Activated CD8-positive, alpha-beta memory T cell treated with anti-CD3 and anti-CD28 coated beads for 1 hour (primary cell): ENCODE data around the gene ZSCAN5A.
A peak's percentile ranks its signal among the peaks of the same experiment; 100 is the strongest.
"Not testable (repeated sequence)": the region's sequence is repeated elsewhere in the genome, so short reads cannot be mapped to it uniquely, and the experiment has no call there.

Experiments
- DNase-seq, 2 donors: peaks; one replicate each; pipeline ENCODE4 v3.0.0-alpha.2; 2020; ENCODE audit warnings: low read depth in 1 of 2; ENCODE audit errors: extremely low read depth in 1 of 2

Gene ZSCAN5A

DNA sequence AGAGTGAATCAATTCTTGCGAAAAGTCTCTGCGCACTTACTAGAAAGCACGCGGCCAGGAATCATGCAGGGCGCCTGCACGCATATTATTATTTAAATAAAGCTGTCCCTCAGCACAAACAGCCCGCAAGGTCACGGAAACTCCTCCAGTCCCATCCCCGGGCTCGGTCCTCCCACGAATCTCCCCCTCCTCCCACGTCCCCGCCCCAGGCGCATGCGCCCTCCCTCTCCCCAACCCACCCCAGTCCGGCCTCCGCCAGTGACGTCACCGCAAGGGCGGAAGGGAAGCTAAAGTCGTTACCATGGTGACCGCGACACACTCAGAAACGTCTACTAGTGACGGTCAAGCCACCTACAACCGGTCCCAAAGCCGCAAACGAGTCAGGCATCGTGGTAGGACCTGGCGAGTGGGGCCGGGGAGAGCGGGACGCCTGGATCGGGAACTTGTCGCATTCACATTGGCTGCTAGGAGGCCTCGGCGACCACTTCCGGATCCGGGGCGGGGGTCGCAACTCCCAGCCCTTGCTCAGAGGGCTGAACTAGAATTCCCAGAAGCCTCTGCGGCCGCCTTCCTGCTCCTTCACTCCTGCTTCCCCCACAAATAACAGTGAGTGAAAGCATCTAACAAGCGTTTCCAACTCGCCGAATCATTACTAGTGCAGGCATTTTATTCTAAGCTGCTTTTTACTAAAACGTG is at the start of gene ZSCAN5A:
Gene ZSCAN5A, minus strand, starts transcription at position 459 of the 696 bp plus-strand sequence. CDS start 89,793 bp downstream, outside the sequence.
- DNase-seq = peak; percentile 93 to 98

DNA sequence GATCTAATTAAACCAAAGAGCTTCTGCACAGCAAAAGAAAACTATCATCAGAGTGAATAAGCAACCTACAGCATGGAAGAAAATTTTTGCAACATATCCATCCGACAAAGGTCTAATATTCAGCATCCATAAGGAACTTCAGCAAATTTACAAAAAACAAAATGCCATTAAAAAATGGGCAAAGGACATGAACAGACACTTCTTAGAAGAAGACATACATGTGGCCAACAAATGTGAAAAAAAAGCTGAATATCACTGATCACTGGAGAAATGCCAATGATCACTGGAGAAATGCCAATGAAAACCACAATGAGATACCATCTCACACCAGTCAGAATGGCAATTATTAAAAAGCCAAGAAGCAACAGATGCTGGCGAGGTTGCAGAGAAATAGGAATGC is 46.2 kb upstream of the ZSCAN5A start:
- DNase-seq = no peak

DNA sequence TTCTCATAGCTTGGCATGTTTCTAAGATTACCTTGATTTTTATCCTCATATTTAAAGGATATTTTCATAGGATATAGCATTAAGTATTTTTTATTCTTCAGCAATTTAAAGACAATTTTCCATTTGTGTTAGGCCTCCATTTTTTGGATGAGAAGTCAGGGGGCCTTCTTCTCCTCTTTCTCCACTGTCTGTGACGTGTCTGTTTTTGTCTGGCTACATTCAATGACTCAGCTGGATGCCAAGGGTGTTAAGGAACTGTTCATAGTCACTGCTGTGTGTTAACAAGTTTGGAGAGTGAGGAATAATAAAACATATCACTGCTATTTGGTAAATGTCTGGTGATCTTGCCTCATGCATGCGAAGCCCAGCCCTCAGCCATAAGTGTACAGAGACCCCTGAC is 42.3 kb upstream of the ZSCAN5A start:
- no peak for DNase-seq

- DNase-seq = no peak
These were observed 40.9 kb upstream of the ZSCAN5A start for GRCh38 chr19:56355517-56355916.

GRCh38 chr19:56351208-56351607 is 36.6 kb upstream of the ZSCAN5A start:
- no peak for DNase-seq

GRCh38 chr19:56350416-56351045 is 35.9 kb upstream of the ZSCAN5A start:
- peak in 1 of 2 donors; percentile 12 for DNase-seq

DNA sequence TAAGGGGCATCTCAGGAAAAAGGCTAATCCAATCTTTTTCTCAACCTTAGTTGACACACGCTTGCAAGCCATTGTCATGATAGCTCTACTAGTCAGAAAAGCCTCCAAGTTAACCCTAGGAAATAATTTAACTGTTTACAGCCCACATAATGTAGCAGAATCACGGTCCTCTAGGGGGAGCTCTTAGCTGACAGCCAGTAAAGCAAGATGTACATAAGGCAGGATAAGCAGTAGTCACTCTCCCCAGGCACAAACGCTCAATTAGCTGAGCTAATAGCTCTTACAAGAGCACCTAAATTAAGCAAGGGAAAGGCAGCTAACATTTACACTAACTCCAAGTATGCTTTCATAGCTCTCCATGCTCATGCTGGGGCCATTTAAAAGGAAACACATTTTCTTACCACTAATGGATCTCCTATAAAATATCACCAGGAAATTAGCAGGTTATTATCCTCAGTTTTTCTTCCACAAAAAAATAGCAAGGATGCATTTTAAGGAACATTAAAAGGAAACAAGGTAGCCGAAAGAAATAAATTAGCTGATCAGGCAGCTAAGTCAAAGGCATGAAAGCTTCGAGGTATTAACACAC is 33.7 kb upstream of the ZSCAN5A start:
- no peak for DNase-seq

DNA sequence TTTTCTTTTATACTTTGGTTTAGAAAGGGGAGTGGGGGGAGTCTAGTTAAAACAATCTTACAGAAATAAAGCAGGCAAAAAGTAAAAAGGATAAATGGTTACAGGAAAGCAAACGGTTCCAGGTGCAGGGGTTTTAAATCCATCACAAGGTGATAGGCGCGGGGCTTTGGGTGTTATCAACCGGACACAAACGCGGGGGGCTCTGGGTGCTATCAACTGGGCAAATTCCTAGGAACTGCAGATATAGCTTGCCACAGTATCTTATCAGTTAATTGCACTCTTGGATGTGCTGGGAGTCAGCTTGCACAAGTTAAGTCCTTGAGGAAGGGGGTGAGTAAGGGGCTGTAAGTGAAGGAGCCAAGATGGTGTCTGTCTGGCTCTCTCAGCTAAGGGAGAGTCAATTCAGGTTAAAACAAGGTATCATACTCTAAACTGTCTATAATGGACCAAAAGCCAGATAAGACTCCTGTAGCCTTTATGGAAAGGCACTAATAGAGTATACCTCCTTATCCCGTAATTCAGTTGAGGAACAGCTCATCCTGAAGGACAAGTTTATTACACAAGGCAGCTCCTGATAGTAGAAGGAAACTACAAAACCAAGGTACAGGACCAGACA is 32.6 kb upstream of the ZSCAN5A start:
- DNase-seq = no peak

DNA sequence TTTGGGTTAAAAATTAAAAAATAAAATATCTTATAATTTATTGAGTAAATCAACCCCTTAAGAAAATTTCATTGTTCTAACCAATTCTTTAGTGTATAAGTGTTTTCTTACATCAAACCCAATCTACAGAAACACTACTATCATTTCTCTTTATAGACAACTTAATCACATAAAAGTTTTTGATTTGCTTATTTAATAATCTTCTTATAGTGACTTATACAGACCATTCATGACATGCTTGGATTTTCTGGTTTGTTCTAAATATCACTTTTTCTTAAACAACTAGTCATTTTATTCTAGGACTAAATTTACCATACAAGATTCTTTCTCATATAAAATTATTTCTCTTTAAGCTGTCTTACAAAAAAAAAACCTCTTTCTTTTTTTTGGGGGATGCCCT is 27.3 kb upstream of the ZSCAN5A start:
- DNase-seq = no peak

DNA sequence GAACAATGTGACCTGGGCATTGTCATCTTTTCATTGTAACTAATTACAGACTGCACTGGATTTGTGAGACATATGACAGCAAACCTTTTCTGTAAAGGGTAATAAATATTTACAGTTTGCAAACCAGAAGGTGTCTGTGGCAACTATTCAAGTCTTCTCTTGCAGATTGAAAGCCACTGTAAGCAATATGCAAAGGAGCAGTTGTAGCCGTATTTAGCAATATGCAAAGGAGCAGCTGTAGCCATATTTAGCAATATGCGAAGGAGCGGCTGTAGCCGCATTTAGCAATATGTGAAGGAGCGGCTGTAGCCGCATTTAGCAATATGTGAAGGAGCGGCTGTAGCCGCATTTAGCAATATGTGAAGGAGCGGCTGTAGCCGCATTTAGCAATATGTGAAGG is 24.4 kb upstream of the ZSCAN5A start:
- DNase-seq = not testable (repeated sequence)

DNA sequence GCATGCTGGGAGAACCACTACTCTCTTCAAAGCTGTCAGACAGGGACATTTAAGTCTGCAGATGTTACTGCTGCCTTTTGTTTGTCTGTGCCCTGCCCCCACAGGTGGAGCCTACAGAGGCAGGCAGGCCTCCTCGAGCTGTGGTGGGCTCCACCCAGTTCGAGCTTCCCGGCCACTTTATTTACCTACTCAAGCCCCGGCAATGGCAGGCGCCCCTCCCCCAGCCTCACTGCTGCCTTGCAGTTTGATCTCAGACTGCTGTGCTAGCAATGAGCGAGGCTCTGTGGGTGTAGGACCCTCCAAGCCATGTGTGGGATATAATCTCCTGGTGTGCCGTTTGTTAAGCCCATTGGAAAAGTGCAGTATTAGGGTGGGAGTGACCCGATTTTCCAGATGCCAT is 22.4 kb upstream of the ZSCAN5A start:
- DNase-seq = not testable (repeated sequence)

GRCh38 chr19:56335371-56335770 is 20.7 kb upstream of the ZSCAN5A start:
- DNase-seq = not testable (repeated sequence)

DNA sequence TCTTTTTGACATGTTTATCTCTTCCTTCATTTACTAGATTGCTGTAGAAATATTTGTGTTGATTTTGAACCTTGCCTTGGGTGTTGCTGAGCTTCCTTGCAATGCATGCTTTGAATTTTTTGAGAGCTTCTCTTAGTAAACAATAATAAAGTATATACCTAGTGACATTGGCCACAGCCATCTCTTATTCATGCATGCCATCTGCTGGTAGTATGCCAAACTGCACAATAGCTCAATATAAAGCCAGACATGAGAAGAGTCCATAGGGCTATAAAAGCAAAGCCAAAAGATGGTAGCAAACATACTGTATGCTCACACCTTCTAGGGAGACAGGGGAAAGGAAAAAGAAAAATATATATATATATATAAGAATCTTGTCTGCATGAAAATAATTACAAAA is 18.9 kb upstream of the ZSCAN5A start:
- DNase-seq = no peak

DNA sequence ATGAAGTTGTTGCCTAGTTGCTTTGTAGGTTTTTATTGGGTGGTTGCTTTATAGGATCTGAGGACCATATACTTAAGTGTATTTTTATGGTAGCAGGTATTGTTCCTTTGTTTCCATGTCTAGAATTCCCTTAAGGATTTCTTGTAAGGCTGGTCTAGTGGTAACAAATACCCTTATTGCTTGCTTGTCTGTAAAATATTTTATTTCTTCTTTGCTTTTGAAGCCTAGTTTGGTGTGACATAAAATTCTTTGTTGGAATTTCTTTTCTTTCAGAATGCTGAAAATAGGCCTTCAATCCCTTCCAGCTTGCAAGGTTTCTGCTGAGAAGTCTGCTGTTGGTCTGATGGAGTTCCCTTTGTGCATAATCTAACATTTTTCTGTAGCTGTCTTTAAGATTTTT is 18.1 kb upstream of the ZSCAN5A start:
- DNase-seq = no peak

GRCh38 chr19:56324436-56324835 is 9.8 kb upstream of the ZSCAN5A start:
- DNase-seq = no peak

GRCh38 chr19:56321989-56322440 is 7.4 kb upstream of the ZSCAN5A start:
- DNase-seq = no peak

DNA sequence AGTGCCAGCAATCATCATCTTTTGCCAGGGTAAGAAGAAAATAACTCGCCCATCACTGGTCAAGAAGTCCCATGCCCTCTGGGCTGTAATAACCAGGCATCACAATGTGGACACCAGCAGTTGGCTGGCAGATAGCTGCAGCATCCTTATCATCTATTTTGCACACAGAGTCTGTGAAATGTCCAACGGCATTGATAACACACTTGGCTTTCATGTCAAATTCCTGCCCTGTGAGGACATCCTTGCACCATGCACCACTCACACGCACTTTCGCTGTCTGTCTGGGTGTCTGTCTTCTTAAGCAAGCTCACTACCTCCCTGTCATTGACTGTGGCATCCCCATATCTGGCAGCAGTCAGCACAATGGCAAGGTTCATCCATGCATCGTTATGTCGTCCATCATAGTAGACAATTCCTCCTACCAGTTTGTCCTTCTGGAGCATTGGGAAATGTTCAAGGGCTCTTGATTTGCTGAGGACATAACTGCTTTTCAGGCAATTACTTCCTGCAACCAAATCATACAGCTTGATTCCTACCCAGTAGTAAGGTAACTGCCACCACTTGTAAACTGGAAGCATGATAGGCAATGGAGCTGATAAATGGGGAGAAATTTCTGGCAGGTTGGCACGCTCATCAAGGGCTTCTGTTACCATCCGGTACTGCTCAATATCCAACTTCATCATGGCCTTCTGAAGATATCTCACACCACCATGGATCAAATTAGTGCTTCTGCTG is 6.8 kb upstream of the ZSCAN5A start:
- no peak for DNase-seq

GRCh38 chr19:56319991-56320390 is 5.4 kb upstream of the ZSCAN5A start:
- no peak for DNase-seq

DNA sequence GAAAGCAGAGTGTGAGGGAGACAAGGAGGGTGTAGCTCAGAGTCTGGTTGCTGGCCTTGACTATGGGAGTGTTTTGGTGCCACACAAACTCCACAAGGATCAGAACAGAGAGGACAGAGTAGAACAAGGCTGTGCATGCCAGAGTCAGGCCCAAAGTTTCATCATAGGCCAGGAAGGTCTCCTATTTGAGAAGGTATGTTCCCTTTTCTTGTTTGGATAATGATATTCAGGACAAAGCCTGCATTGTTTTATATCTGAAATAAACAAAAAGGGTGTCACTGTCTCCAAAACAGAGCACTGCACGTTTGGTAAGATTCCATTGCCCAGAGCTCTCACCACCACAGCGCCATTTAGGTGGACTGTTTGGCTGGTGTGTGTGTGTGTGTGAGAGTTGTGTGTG is 3.1 kb upstream of the ZSCAN5A start:
- DNase-seq = no peak

DNA sequence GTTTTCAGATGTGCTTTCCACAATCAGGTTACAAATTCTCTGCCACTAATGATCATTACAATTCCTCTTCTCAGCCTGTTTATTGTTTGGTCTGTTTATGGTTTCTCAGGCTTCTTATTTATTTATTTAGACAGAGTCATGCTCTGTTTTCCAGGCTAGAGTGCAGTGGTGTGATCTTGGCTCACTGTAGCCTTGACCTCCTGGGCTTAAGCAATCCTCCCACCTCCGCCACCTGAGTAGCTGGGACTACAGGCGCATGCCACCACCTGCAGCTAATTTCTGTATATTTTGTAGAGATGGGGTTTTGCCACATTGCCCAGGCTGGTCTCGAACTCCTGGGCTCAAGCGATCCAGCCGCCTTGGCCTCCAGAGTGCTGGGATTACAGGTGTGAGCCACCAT is 2.1 kb upstream of the ZSCAN5A start:
- DNase-seq = no peak
